ENCODE results near the gene WDR48.

Gene WDR48

GRCh38 chr3:39064646-39065045, 12.8 kb downstream of the WDR48 start:
- DNase-seq, result no peak

- DNase-seq, result no peak
These were observed 13.4 kb downstream of the WDR48 start for GRCh38 chr3:39065197-39065596.

- DNase-seq, result no peak
These were observed 15.5 kb downstream of the WDR48 start for GRCh38 chr3:39067286-39067685.

GRCh38 chr3:39068556-39068955, 16.7 kb downstream of the WDR48 start:
- no peak for DNase-seq

- no peak for DNase-seq
These were observed 24.1 kb downstream of the WDR48 start for GRCh38 chr3:39075910-39076309.

- no peak for DNase-seq
These were observed 27.7 kb downstream of the WDR48 start for GRCh38 chr3:39079530-39079929.

GRCh38 chr3:39080026-39080425, 28.2 kb downstream of the WDR48 start:
- DNase-seq, result no peak

GRCh38 chr3:39082666-39083313, 31.0 kb downstream of the WDR48 start:
- DNase-seq, result no peak

- DNase-seq, result no peak
These were observed 34.3 kb downstream of the WDR48 start for GRCh38 chr3:39086144-39086543.

GRCh38 chr3:39088456-39088855, 36.6 kb downstream of the WDR48 start:
- DNase-seq, result no peak

GRCh38 chr3:39088889-39089288, 37.1 kb downstream of the WDR48 start:
- no peak for DNase-seq

- DNase-seq, result no peak
These were observed 39.1 kb downstream of the WDR48 start for GRCh38 chr3:39090922-39091321.

GRCh38 chr3:39094851-39095677, 43.2 kb downstream of the WDR48 start:
- DNase-seq, result no peak

- DNase-seq, result no peak
These were observed 44.0 kb downstream of the WDR48 start for GRCh38 chr3:39095778-39096177.

- DNase-seq, result no peak
These were observed 45.0 kb downstream of the WDR48 start for GRCh38 chr3:39096775-39097174.

- no peak for DNase-seq
These were observed 46.1 kb downstream of the WDR48 start for GRCh38 chr3:39097716-39098472.

- no peak for DNase-seq
These were observed 46.7 kb downstream of the WDR48 start for GRCh38 chr3:39098473-39099000.

- no peak for DNase-seq
These were observed 47.4 kb downstream of the WDR48 start for GRCh38 chr3:39099242-39099641.

- DNase-seq, result no peak
These were observed 48.1 kb downstream of the WDR48 start for GRCh38 chr3:39099738-39100499.

GRCh38 chr3:39100500-39100886, 48.7 kb downstream of the WDR48 start:
- DNase-seq, result no peak

- DNase-seq, result no peak
These were observed 49.3 kb downstream of the WDR48 start for GRCh38 chr3:39101022-39101689.
